ENCODE measurements around the gene GTF2E1.
"Not testable (repeated sequence)": the region's sequence is repeated elsewhere in the genome, so short reads cannot be mapped to it uniquely, and the experiment has no call there.

Gene GTF2E1

GRCh38 chr3:120742198-120742848, at the start of gene GTF2E1, which contains the start of gene RABL3:
Gene GTF2E1 (plus strand): TSS chr3:120742744. CDS start chr3:120750553, 7,809 bp downstream.
Gene RABL3 (minus strand): TSS chr3:120742516. CDS start chr3:120742507, 9 bp downstream.
- peak; percentile 100 for DNase-seq

- DNase-seq: peak; percentile 12
Observed at GRCh38 chr3:120693439-120694171, 48.9 kb upstream of the GTF2E1 start.

- DNase-seq: no peak
Observed at GRCh38 chr3:120699333-120699732, 43.2 kb upstream of the GTF2E1 start.

GRCh38 chr3:120705884-120706582, 36.5 kb upstream of the GTF2E1 start:
- DNase-seq: no peak

GRCh38 chr3:120706950-120707349, 35.6 kb upstream of the GTF2E1 start:
- DNase-seq: no peak

- no peak for DNase-seq
Observed at GRCh38 chr3:120708408-120708807, 34.1 kb upstream of the GTF2E1 start.

- DNase-seq: no peak
Observed at GRCh38 chr3:120710369-120710768, 32.2 kb upstream of the GTF2E1 start.

- DNase-seq: no peak
Observed at GRCh38 chr3:120713262-120713661, 29.3 kb upstream of the GTF2E1 start.

GRCh38 chr3:120719167-120719834, 23.2 kb upstream of the GTF2E1 start:
- peak; percentile 11 for DNase-seq

- no peak for DNase-seq
Observed at GRCh38 chr3:120726791-120727190, 15.8 kb upstream of the GTF2E1 start.

GRCh38 chr3:120730576-120731542, 11.7 kb upstream of the GTF2E1 start:
- no peak for DNase-seq

GRCh38 chr3:120738006-120738405, 4.5 kb upstream of the GTF2E1 start:
- not testable (repeated sequence) for DNase-seq

- DNase-seq: peak; percentile 49
Observed at GRCh38 chr3:120741320-120741719, 1.2 kb upstream of the GTF2E1 start.

- DNase-seq: no peak
Observed at GRCh38 chr3:120741837-120742197, 727 bp upstream of the GTF2E1 start.

- DNase-seq: peak; percentile 45
Observed at GRCh38 chr3:120742849-120743365, 363 bp downstream of the GTF2E1 start.

GRCh38 chr3:120743556-120744195, 1.1 kb downstream of the GTF2E1 start:
- DNase-seq: no peak

- no peak for DNase-seq
Observed at GRCh38 chr3:120745466-120745865, 2.9 kb downstream of the GTF2E1 start.

- DNase-seq: no peak
Observed at GRCh38 chr3:120749843-120750242, 7.3 kb downstream of the GTF2E1 start.

- DNase-seq: no peak
Observed at GRCh38 chr3:120752230-120752629, 9.7 kb downstream of the GTF2E1 start.

GRCh38 chr3:120752865-120753264, 10.3 kb downstream of the GTF2E1 start:
- no peak for DNase-seq

- DNase-seq: no peak
Observed at GRCh38 chr3:120753810-120754209, 11.3 kb downstream of the GTF2E1 start.
